ENCODE results near the gene CDH13. TPM values are rescaled to one million over a fixed set of nuclear protein-coding genes. Genes with fewer than 3 reads are reported as not detected.

Gene CDH13
- total and polyA plus RNA-seq, 10 of the 15 experiments (the other 5 are each of a cell fraction or from before 2014, with no cell fraction given) = under 0.01 to 0.05 TPM; not detected in 8

DNA sequence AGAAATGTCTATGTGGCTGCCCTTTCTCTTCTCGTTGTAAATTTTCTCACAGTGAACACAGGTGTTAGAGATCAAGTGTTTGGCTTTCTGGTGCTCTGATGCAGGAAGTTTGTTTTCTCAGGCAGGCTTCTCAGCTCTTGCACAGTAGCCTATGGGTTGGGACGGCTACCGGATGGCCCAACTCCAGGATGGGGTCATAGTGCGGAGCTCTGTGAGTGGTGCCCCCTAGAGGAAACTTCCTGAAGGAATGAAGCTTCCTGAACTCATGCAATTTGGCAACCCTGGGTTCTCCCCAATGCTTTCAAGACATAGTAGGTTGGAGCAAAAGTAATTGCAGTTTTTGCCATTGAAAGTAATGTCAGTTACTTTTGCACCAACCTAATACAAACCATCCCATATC is 773.5 kb downstream of the CDH13 start (continued):
- TF ChIP-seq RAD51 (IDR thresholded peaks at IDR 0.05) = no peak

GRCh38 chr16:83402160-83402814 is 775.5 kb downstream of the CDH13 start:
- Histone ChIP-seq H2AFZ (ENCODE audit: control insufficient read depth, low read depth, low read length) (no peak overlapping the region), H3K27ac (ENCODE audit: control insufficient read depth, insufficient read depth) (no peak overlapping the region), H3K27me3 (replicated peaks in 1 of 2; ENCODE audit: control insufficient read depth in 2 of 2, insufficient read depth in 2 of 2, low read length in 1 of 2) (no peaks in the 10 kb centered on the region), H3K9me3 (replicated peaks; ENCODE audit: control insufficient read depth, insufficient read depth, low read length) (no peaks in the 10 kb centered on the region), H3K4me2 (ENCODE audit: control insufficient read depth, insufficient read depth) (no peak overlapping the region), H3K4me1 (ENCODE audit: control insufficient read depth, insufficient read depth, low read length) (no peaks in the 10 kb centered on the region), H3K4me3 (no peak overlapping the region), H3K36me3 (ENCODE audit: control insufficient read depth in 2 of 2, insufficient read depth in 2 of 2, low read length in 1 of 2) (no peaks in the 10 kb centered on the region), H3K79me2 (ENCODE audit: control insufficient read depth, insufficient read depth, low read length) (no peaks in the 10 kb centered on the region), H4K20me1 (ENCODE audit: control insufficient read depth, insufficient read depth) (no peaks in the 10 kb centered on the region), H3K9ac (ENCODE audit: control insufficient read depth, insufficient read depth, low read length) (no peak overlapping the region)
- no peak for TF ChIP-seq POLR2AphosphoS2 (IDR thresholded peaks at IDR 0.05; ENCODE audit: low read depth, low read length)
- TF ChIP-seq EGR1 (IDR thresholded peaks at IDR 0.05; ENCODE audit: borderline replicate concordance in 1 of 2, low read depth in 2 of 2, low read length in 2 of 2) = no peak
- no peak for TF ChIP-seq SUZ12 (IDR thresholded peaks at IDR 0.05; ENCODE audit: unreplicated experiment)
- TF ChIP-seq, protein P1, sequence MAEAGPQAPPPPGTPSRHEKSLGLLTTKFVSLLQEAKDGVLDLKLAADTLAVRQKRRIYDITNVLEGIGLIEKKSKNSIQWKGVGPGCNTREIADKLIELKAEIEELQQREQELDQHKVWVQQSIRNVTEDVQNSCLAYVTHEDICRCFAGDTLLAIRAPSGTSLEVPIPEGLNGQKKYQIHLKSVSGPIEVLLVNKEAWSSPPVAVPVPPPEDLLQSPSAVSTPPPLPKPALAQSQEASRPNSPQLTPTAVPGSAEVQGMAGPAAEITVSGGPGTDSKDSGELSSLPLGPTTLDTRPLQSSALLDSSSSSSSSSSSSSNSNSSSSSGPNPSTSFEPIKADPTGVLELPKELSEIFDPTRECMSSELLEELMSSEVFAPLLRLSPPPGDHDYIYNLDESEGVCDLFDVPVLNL (IDR thresholded peaks at IDR 0.05; ENCODE audit: low read depth, low read length) = no peak
- TF ChIP-seq TBL1XR1 (IDR thresholded peaks at IDR 0.05; ENCODE audit: low read depth, low read length) = no peak
- TF ChIP-seq IRF5 (IDR thresholded peaks at IDR 0.05; ENCODE audit: borderline replicate concordance) = no peak
- no peak for TF ChIP-seq ZNF217 (IDR thresholded peaks at IDR 0.05)
- no peak for TF ChIP-seq TAF1 (IDR thresholded peaks at IDR 0.05; ENCODE audit: borderline replicate concordance, low read depth, low read length)
- no peak for TF ChIP-seq MEF2A (IDR thresholded peaks at IDR 0.05; ENCODE audit: insufficient read depth, low read depth, low read length)
- no peak for TF ChIP-seq POLR2A (IDR thresholded peaks at IDR 0.05; ENCODE audit: low read depth, low read length)
- no peak for TF ChIP-seq CREM (IDR thresholded peaks at IDR 0.05; ENCODE audit: low read depth)
- TF ChIP-seq HDAC2 (IDR thresholded peaks at IDR 0.05) = no peak
- TF ChIP-seq, protein P2, sequence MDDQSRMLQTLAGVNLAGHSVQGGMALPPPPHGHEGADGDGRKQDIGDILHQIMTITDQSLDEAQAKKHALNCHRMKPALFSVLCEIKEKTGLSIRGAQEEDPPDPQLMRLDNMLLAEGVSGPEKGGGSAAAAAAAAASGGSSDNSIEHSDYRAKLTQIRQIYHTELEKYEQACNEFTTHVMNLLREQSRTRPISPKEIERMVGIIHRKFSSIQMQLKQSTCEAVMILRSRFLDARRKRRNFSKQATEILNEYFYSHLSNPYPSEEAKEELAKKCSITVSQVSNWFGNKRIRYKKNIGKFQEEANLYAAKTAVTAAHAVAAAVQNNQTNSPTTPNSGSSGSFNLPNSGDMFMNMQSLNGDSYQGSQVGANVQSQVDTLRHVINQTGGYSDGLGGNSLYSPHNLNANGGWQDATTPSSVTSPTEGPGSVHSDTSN (IDR thresholded peaks at IDR 0.05; ENCODE audit: insufficient replicate concordance, low read depth, low read length) = no peak
- no peak for TF ChIP-seq SMARCA5 (IDR thresholded peaks at IDR 0.05)
- no peak for TF ChIP-seq CBX3 (IDR thresholded peaks at IDR 0.05; ENCODE audit: borderline replicate concordance, low read depth)
- TF ChIP-seq SP1 (IDR thresholded peaks at IDR 0.05; ENCODE audit: low read depth, low read length) = no peak
- TF ChIP-seq ETV6 (conservative IDR thresholded peaks at IDR 0.05 in 1 of 2, IDR thresholded peaks at IDR 0.05 in 1 of 2; ENCODE audit: borderline replicate concordance in 1 of 2, low read depth in 1 of 2) = no peak
- SMC1A ChIA-PET (ENCODE audit: uncharacterized antibody, unreplicated experiment) = interaction anchor here (2.4 kb wide), 1 partner anchor 9 kb away, joined by 7 read pairs; no protein-coding TSS in a partner anchor
- no peak for DNase-seq (ENCODE audit: low read depth, low spot score)
- in situ Hi-C loops (cut with MboI) (no loop called here), intact Hi-C loops (cut with micrococcal nuclease; ENCODE audit: unreplicated experiment) (no loop called here)
- CTCF ChIA-PET = interaction anchor here (1.8 kb wide), 1 partner anchor 1138 kb away, joined by 3 read pairs; no protein-coding TSS in a partner anchor
- no TSS peak for BruUV-seq (replicated peaks)
- ATAC-seq = no peak
- POLR2A ChIA-PET = no interaction called here
- WGBS (ENCODE audit: insufficient coverage, insufficient replicate concordance, low lambda C conversion rate, missing lambda C conversion rate) = 39% methylated on average over 6 of the region's 6 CpGs
- no peak for FAIRE-seq
- RAD21 ChIA-PET (ENCODE audit: unreplicated experiment) = no interaction called here
